H7 (cell line): ENCODE results near the gene SGCA. TPM values are rescaled to one million over a fixed set of nuclear protein-coding genes. Genes with fewer than 3 reads are reported as not detected.

Experiments
- DNase-seq: peaks from one replicate; pipeline ENCODE4 v3.0.0; 2012
- H3K27me3 ChIP-seq: 2 replicates; pipeline ENCODE4 v1.6.0; 2011; ENCODE audit warnings: mild to moderate bottlenecking, low read length; ENCODE audit not compliant: control insufficient read depth, insufficient read depth
- H3K36me3 ChIP-seq: replicated peaks from 2 replicates; pipeline ENCODE4 v1.5.1; 2011; ENCODE audit warnings: low read length; ENCODE audit not compliant: control insufficient read depth, insufficient read depth
- H3K4me3 ChIP-seq: 2 replicates; pipeline ENCODE4 v1.5.1; 2011; ENCODE audit warnings: low read depth, mild to moderate bottlenecking, control low read depth, low read length, moderate library complexity; ENCODE audit not compliant: insufficient read depth
- total RNA-seq: library from RNA; depleted of rRNA; stranded (reverse); fragments of >200 nt; shearing (Covaris generic); gene quantifications from 2 replicates; pipeline ENCODE4 v1.2.3, GENCODE V29; 2014

SGCA gene
- total RNA-seq, 1 experiment from 2014 or later = 0.52 TPM

DNA sequence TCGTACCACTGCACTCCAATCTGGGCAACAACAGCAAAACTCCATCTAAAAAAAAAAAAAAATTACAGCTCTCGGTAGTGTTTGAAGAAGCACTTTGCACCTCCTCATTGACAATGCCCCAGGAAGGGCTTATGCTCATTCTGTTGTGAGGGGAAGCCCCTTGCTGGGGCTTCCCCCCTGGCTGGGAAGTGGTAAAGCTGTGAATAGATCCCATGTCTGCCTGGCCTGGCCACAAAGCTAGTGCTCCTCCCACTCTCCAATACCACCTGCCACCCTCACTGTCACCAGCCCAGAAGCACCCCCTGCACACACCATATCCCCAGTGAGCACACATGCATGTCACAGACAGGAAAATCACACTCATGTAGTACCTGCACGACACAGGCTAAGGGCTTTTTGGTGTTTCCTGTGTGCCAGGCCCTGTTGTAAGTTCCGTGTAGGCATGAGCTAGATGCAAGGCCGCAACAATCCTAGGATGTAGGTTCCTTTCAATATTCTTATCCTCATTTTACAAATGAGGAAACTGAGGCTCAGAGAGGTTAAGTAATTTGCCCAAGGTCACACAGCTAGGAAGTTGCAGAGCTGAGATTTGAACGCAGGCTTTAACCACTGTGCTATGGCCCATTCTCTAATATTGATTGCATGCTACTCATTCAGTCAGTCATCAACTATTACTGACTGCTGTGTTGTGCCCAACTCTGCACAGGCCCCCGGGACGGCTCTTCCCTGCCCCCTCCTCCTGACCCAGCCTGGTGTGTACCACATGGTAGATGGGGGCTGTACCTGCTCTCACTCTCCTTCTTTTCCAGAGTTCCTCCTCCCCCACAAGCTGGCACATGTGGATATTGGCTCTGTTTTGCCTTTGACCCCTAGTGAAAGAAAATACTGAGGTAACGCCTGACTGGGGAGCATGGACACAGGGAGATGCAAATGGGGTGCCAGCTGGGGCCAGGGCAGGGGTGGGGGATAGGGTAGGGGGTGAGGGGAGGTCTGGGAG, 47.5 kb downstream of the SGCA start:
- Histone ChIP-seq H3K36me3 (no peaks in the 10 kb centered on the region), H3K4me3 (no peak overlapping the region), H3K27me3 (no peaks in the 10 kb centered on the region)
- DNase-seq = peak; percentile 85

DNA sequence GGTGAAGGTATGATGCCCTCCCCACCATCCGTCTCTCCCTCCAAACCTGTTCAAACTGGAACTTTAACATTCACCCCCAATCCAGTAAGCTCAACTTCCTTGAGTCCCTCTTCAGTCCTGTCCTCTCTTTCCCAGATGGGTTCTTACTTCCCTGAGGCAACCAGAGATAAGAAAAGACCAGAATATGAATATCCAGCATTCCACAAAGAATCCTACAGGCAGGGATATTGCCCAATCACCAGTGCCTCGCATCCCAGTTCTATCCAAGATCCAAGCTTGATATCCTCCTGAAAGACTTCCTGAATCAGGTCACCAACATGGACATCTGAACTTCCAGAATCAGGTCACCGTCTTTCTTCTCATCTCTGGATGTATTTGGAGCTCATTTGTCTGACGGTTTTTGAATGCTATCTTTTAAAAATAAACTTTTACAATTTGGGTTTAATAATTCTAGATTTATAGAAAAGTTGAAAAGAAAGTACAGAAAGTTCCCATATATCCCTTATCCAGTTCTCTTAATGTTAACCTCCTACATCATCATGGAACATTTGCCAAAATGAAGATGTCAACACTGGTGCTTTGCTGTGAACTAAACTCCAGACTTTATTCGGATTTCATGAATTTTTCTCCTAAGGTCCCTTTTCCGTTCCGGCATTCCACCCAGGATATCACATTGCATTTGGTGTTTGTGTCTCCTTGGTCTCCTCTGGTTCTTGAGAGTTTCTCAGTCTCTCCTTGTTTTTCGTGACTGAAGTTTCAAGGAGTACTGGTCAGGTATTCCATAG, 49.4 kb downstream of the SGCA start:
- Histone ChIP-seq H3K27me3 (no peaks in the 10 kb centered on the region), H3K4me3 (no peak overlapping the region), H3K36me3 (no peaks in the 10 kb centered on the region)
- no peak for DNase-seq

DNA sequence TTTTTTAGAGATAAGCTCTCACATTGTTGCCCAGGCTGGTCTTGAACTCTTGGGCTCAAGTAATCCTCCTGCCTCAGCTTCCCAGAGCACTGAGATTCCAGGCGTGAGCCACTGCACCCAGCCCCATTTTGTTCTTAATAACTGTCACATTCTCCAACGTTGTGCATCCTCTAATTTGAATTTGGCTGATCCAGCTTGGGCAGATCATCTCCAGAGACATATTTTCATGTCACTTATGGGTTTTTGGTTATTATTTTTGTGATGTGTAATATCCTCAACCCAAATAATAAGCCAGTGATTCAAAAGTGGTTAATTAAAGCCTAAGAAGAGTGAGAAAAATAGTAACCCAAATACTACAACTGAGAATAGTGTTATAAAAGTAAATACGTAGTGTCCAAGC, 51.8 kb downstream of the SGCA start:
- DNase-seq = no peak
- H3K4me3 ChIP-seq = no peak overlapping the region
- no peaks in the 10 kb centered on the region for H3K36me3 ChIP-seq
- H3K27me3 ChIP-seq = no peaks in the 10 kb centered on the region

DNA sequence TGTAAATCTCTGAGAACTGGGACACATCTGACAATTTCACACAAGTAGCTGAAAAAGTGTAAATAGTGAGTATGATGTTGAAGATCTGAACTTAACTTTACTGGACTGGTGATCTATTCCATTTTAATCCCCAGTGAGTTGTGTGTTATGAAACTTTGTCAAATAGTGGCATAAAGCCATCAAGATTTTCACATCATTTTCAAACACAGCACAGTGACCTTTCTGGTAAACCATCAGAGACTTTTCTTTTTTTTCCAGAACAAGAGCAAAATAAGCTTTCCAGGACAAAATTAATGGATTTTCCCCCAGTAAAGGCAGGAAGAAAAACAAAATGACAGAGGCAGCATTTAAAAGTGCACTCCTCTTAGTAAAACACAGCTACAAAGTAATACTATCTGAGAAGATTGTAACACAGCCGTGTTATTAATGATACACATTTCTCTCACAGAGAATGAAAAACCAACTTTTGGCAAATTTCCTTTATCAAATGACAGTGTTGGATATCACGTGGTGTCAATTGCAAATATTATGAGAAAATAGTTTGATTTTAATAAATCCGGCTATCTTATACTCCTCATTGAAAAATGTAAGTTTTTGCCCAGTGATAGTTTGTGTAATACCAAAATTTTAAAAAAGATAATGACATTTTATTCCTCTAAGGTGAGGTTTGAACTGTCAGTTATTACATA, 52.4 kb downstream of the SGCA start:
- H3K36me3 ChIP-seq = no peaks in the 10 kb centered on the region
- H3K27me3 ChIP-seq = no peaks in the 10 kb centered on the region
- H3K4me3 ChIP-seq = no peak overlapping the region
- DNase-seq = no peak

DNA sequence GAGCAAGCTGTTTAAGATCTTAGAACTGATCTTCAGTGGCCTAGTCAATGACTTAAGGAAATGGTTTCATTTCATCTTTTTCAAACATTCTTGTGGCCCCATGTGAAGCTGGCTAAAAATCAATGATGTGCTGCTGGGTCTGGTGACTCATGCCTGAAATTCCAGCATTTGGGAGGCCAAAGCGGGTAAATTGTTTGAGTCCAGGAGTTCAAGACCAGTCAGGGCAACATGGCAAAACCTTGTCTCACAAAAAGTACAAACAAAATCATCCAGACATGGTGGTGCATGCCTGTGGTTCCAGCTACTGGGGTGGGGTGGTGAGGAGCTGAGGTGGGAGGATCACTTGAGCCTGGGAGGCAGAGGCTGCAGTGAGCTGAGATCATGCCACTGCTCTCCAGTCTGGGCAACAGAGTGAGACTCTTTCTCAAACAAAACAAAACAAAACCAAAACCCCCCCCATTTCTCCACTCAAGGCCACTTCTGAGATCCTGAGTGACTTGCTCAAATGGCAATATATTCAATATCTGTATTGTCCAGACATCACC, 53.0 kb downstream of the SGCA start:
- H3K4me3 ChIP-seq = no peak overlapping the region
- no peaks in the 10 kb centered on the region for H3K36me3 ChIP-seq
- DNase-seq = no peak
- no peaks in the 10 kb centered on the region for H3K27me3 ChIP-seq

DNA sequence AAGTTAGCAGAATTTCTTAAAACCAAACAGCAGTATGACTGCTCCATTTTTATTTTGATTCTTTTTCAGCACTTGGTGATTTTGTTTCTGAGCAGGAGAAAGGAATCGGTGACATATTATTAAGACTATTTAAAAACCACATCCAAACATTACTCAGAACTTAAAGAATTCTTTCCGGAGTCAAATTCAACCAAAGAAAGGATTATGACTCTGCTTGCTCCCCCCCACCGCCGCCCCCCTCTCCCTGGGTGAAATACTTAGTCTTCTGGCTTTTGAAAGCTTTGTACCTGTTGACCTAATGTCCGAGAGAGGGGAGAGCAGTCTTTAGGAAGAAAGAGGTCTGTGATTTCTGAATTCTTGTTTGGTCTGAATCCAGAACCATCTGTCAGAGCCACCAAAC, 53.5 kb downstream of the SGCA start:
- no peak overlapping the region for H3K4me3 ChIP-seq
- no peaks in the 10 kb centered on the region for H3K36me3 ChIP-seq
- H3K27me3 ChIP-seq = no peaks in the 10 kb centered on the region
- peak; percentile 40 for DNase-seq

DNA sequence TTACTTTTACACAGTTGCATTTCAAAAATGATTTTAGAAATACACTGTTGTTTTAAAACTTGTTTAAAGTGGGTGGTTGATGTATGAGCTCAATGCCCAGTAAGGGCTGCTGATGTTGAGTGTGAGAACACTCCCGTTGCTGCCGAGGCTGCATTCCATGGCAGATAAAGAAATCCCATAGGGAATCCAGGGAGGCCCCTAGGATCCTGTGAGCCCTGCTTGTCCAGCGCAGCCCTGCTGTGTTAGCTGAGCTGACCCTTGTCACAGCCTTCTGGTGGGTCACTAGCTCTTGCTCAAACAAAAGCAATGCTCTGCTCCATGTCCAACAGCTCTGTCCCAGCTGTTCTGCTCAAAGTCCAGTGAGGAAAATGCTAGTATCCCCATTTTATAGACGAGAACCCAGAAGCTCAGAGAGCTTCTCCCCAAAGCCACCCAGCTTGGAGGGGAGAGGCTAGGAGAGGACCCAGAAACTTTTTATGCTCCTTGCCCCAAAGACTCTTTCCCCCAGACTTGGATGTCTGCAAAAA, 54.2 kb downstream of the SGCA start:
- Histone ChIP-seq H3K27me3 (no peaks in the 10 kb centered on the region), H3K36me3 (no peaks in the 10 kb centered on the region), H3K4me3 (no peak overlapping the region)
- peak; percentile 64 for DNase-seq

DNA sequence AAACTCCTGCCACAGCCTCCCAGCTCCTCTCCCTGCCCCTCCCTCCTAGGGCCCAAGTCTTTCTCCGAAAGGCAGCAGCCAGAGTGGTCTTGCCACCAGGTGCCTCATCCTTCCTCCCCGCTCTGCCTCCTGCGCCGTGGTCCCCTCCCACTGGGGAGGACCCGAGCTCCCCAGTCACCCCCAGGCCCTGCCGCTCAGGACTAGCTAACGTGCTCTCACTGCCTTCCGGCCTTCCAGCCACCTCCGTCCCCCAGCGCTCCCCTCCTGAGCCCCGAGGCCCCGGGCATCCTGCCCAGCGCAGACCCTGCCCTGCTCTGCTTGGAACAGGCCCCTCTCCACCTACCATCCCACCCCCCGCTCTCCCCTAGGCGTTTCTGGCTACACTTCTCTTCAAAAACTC, 55.0 kb downstream of the SGCA start:
- peak; percentile 58 for DNase-seq
- Histone ChIP-seq H3K4me3 (no peak overlapping the region), H3K36me3 (no peaks in the 10 kb centered on the region), H3K27me3 (no peaks in the 10 kb centered on the region)

DNA sequence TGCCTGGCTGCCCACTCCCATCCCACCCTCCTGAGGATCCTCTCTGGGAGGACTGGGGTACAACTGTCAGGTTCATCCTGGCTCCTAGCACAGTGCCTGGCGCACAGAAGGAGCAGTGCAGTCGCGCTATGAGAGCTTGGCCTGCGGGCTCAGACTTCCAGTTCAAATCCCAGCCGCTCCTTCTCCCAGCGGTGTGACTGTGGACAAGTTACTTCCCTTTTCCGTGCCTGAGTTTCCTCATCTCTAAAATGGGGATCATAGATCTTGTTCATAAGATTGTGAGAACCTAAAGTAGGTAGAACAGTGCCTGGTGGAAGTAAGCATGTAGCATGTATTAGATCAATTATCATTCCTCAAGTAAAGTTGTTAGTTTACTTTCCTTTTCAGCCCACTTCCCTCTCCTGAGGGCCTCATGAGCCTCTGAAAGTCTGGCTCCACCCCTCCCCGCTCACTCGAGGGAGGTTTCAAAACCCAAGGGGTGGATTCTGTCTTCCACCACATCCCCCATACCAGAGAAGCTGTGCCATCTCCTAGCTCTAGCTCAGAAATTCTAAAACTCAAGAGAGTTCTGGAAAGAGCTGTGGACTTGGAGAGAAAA, 55.6 kb downstream of the SGCA start:
- Histone ChIP-seq H3K36me3 (no peaks in the 10 kb centered on the region), H3K4me3 (no peak overlapping the region), H3K27me3 (no peaks in the 10 kb centered on the region)
- peak; percentile 25 for DNase-seq

DNA sequence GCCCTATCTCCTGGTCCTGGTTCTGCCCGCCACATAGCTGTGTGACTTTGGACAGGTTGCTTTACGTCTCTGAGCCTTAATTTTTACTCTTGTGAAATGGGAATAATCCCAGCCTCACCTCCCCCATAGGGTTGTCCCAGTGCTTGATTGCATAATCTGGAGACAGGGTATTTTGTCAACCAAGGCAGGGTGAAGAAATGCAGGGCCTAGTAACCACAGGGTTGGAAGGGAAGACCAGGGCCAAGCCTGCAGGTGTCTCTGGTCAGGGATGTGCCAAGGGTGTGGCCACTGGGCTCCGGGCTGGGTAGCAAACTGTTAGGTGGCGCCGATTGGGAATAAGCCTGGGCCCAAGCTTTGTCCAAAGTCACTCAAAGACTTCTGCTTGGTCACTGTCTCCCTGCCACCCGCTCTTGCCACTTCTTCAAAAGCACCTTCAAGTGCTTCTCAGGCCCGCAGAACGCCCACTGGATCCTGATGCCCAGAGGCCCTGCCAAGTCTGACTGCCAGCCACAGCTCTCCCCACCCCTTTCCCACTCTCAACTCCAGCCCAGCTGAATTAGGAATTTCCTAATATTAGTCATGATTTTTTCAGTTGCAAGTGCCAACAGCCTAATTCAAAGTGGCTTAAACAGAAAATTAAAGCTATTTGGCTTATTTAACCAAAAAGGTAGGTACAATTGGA, 56.2 kb downstream of the SGCA start:
- H3K4me3 ChIP-seq = no peak overlapping the region
- DNase-seq = no peak
- H3K36me3 ChIP-seq = no peaks in the 10 kb centered on the region
- no peaks in the 10 kb centered on the region for H3K27me3 ChIP-seq

DNA sequence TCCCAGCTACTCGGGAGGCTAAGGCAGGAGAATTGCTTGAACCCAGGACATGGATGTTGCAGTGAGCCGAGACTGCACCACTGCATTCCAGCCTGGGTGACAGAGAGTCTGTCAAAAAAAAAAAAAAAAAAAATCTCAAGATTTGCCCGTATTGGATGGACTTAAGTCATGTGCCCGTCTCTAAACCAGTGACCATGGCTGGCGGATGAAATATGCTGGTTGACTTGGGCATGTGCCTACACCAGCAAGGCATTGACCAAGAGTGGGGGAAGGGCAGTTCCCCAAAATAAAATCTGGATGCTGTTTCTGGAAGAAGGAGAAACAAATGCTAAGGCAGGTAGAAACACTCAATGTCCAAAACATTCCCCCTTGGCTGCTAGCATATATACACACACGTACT, 57.1 kb downstream of the SGCA start:
- Histone ChIP-seq H3K27me3 (no peaks in the 10 kb centered on the region), H3K4me3 (no peak overlapping the region), H3K36me3 (no peaks in the 10 kb centered on the region)
- DNase-seq = no peak
